ENCODE results near the gene RPRD2.
"Not testable (repeated sequence)": the region's sequence is repeated elsewhere in the genome, so short reads cannot be mapped to it uniquely, and the experiment has no call there.

Gene RPRD2

GRCh38 chr1:150363426-150364230, at the start of gene RPRD2:
RPRD2 (plus strand) TSS chr1:150364147; CDS start chr1:150364715, 568 bp downstream.
- peak; percentile 100 for DNase-seq

- not testable (repeated sequence) for DNase-seq
Observed at GRCh38 chr1:150314691-150315090, 49.3 kb upstream of the RPRD2 start.

GRCh38 chr1:150320667-150320978, 43.3 kb upstream of the RPRD2 start:
- DNase-seq = no peak

- DNase-seq = no peak
Observed at GRCh38 chr1:150321826-150322166, 42.2 kb upstream of the RPRD2 start.

- DNase-seq = no peak
Observed at GRCh38 chr1:150322310-150322709, 41.6 kb upstream of the RPRD2 start.

GRCh38 chr1:150332651-150333290, 31.2 kb upstream of the RPRD2 start:
- no peak for DNase-seq

GRCh38 chr1:150346316-150346715, 17.6 kb upstream of the RPRD2 start:
- DNase-seq = no peak

- no peak for DNase-seq
Observed at GRCh38 chr1:150352866-150353265, 11.1 kb upstream of the RPRD2 start.

- peak; percentile 38 for DNase-seq
Observed at GRCh38 chr1:150362721-150363425, 1.1 kb upstream of the RPRD2 start.

- peak; percentile 85 for DNase-seq
Observed at GRCh38 chr1:150364231-150365003, 470 bp downstream of the RPRD2 start.

GRCh38 chr1:150365941-150366340, 2.0 kb downstream of the RPRD2 start:
- no peak for DNase-seq

GRCh38 chr1:150366416-150367296, 2.7 kb downstream of the RPRD2 start:
- DNase-seq = no peak

- DNase-seq = no peak
Observed at GRCh38 chr1:150371110-150371509, 7.2 kb downstream of the RPRD2 start.

- DNase-seq = no peak
Observed at GRCh38 chr1:150372580-150372979, 8.6 kb downstream of the RPRD2 start.

- DNase-seq = no peak
Observed at GRCh38 chr1:150376110-150376509, 12.2 kb downstream of the RPRD2 start.

GRCh38 chr1:150383631-150384324, 19.8 kb downstream of the RPRD2 start:
- no peak for DNase-seq

GRCh38 chr1:150385537-150386445, 21.8 kb downstream of the RPRD2 start:
- no peak for DNase-seq

GRCh38 chr1:150386592-150386991, 22.6 kb downstream of the RPRD2 start:
- DNase-seq = no peak

GRCh38 chr1:150387200-150387599, 23.3 kb downstream of the RPRD2 start:
- DNase-seq = no peak

- DNase-seq = no peak
Observed at GRCh38 chr1:150388241-150388640, 24.3 kb downstream of the RPRD2 start.
